B cell (primary cell): ENCODE data around the gene RNF17. TPM values are rescaled to one million over a fixed set of nuclear protein-coding genes. Genes with fewer than 3 reads are reported as not detected.
A peak's percentile ranks its signal among the peaks of the same experiment; 100 is the strongest.
"Not testable (repeated sequence)": the region's sequence is repeated elsewhere in the genome, so short reads cannot be mapped to it uniquely, and the experiment has no call there.

Experiments used
- ATAC-seq: fragments of 200-7000 bp; cut with Tn5 transposase; one replicate; pipeline ENCODE4 v1.10.0; 2021; ENCODE audit warnings: low read depth, mild to moderate bottlenecking, moderate number of reproducible peaks, moderate library complexity
- CTCF ChIA-PET: fragments of 350-600 bp; sonication (Branson Sonifier 250); formaldehyde crosslinking; loops from one replicate; lab custom pipeline; 2021; ENCODE audit warnings: antibody characterized with exemption, inconsistent platforms; lab: Charles Lee
- POLR2A ChIA-PET: fragments of 350-600 bp; sonication (Branson Sonifier 250); formaldehyde crosslinking; loops from one replicate; lab custom pipeline; 2021; ENCODE audit warnings: antibody characterized with exemption; lab: Charles Lee
- DNase-seq: peaks from one replicate; pipeline ENCODE4 v3.0.0; 2013
- H2AFZ ChIP-seq: 2 replicates; pipeline ENCODE4 v1.6.1; 2012; ENCODE audit warnings: mild to moderate bottlenecking, low read depth, low read length; ENCODE audit not compliant: insufficient read depth, poor library complexity, severe bottlenecking
- H3K27ac ChIP-seq, 2 donors: 1 replicate in 1 of 2; 2 replicates in 1 of 2; pipeline ENCODE4 v1.5.1; 2012 to 2013; ENCODE audit warnings: low read length in 2 of 2, mild to moderate bottlenecking in 2 of 2, moderate library complexity in 1 of 2
- H3K27me3 ChIP-seq, 4 experiments: fragments of 200-600 bp in 1 of 4; sonication (generic) in 1 of 4; replicated peaks in 1 of 4; 1 replicate in 2 of 4; 2 replicates in 2 of 4; pipeline versions ENCODE4 v1.6.1 to v1.7.0; 2013 to 2016; ENCODE audit warnings: low read length in 3 of 4, mild to moderate bottlenecking in 2 of 4, mixed read lengths in 1 of 4, moderate library complexity in 1 of 4; ENCODE audit not compliant: insufficient read depth in 4 of 4, control insufficient read depth in 3 of 4; ENCODE audit errors: control extremely low read depth in 1 of 4
- H3K36me3 ChIP-seq, 2 experiments: replicated peaks in 1 of 2; 1 replicate in 1 of 2; 2 replicates in 1 of 2; pipeline versions ENCODE4 v1.6.1 to v1.7.1; 2013; ENCODE audit warnings: low read length in 1 of 2; ENCODE audit not compliant: insufficient read depth in 2 of 2, control insufficient read depth in 1 of 2; ENCODE audit errors: control extremely low read depth in 1 of 2, extremely low read depth in 1 of 2
- H3K4me1 ChIP-seq, 2 donors: fragments of 200-600 bp in 1 of 2; sonication (generic) in 1 of 2; 1 replicate in 1 of 2; 2 replicates in 1 of 2; pipeline versions ENCODE4 v1.5.1 to v1.6.1; 2013 to 2017; ENCODE audit warnings: low read length in 2 of 2; ENCODE audit not compliant: control insufficient read depth in 2 of 2, insufficient read depth in 2 of 2
- H3K4me2 ChIP-seq: replicated peaks from 2 replicates; pipeline ENCODE3; 2012; ENCODE audit warnings: mild to moderate bottlenecking, low read depth, low read length; ENCODE audit not compliant: poor library complexity, severe bottlenecking
- H3K4me3 ChIP-seq, 5 experiments: fragments of 200-600 bp in 1 of 5; sonication (generic) in 1 of 5; 1 replicate in 3 of 5; 2 replicates in 2 of 5; pipeline versions ENCODE4 v1.5.1 to v1.7.0; 2011 to 2016; ENCODE audit warnings: low read length in 4 of 5, mild to moderate bottlenecking in 4 of 5, low read depth in 2 of 5, control low read depth in 1 of 5, moderate library complexity in 1 of 5; ENCODE audit not compliant: insufficient read depth in 1 of 5; ENCODE audit errors: control extremely low read depth in 1 of 5, extremely low read depth in 1 of 5
- H3K79me2 ChIP-seq: fragments of 200-600 bp; sonication (generic); one replicate; pipeline ENCODE4 v1.6.0; 2016; ENCODE audit warnings: low read length; ENCODE audit not compliant: control insufficient read depth, insufficient read depth
- H3K9ac ChIP-seq: fragments of 200-600 bp; sonication (generic); 2 replicates; pipeline ENCODE4 v1.6.1; 2017; ENCODE audit warnings: mild to moderate bottlenecking, low read length, moderate library complexity
- H3K9me3 ChIP-seq, 3 donors: one replicate each; pipeline versions ENCODE4 v1.6.1 to v1.7.1; 2013; ENCODE audit warnings: low read length in 2 of 3; ENCODE audit not compliant: control insufficient read depth in 2 of 3, insufficient read depth in 1 of 3; ENCODE audit errors: control extremely low read depth in 1 of 3
- H4K20me1 ChIP-seq: 2 replicates; pipeline ENCODE4 v1.6.0; 2012; ENCODE audit warnings: mild to moderate bottlenecking, low read length; ENCODE audit not compliant: insufficient read depth, control insufficient read depth, poor library complexity, severe bottlenecking
- H3K27ac Mint-ChIP-seq: one replicate; pipeline ENCODE4 v1.8.0; 2021; ENCODE audit warnings: mixed read lengths
- H3K27me3 Mint-ChIP-seq: one replicate; pipeline ENCODE4 v1.8.0; 2021; ENCODE audit warnings: mixed read lengths
- H3K4me1 Mint-ChIP-seq: one replicate; pipeline ENCODE4 v1.8.0; 2021; ENCODE audit warnings: mixed read lengths
- H3K4me3 Mint-ChIP-seq: one replicate; pipeline ENCODE4 v1.8.0; 2021; ENCODE audit warnings: mixed read lengths
- H3K9me3 Mint-ChIP-seq: one replicate; pipeline ENCODE4 v1.8.0; 2022; ENCODE audit warnings: mixed read lengths; ENCODE audit not compliant: insufficient read depth
- CTCF ChIP-seq: fragments of 200-600 bp; IDR thresholded peaks from one replicate; pipeline ENCODE4 v1.8.0; 2022; ENCODE audit warnings: antibody characterized with exemption, mild to moderate bottlenecking
- EZH2 ChIP-seq: IDR thresholded peaks from 2 replicates; pipeline ENCODE4 v1.6.1; 2012; ENCODE audit warnings: borderline replicate concordance, low read depth, mild to moderate bottlenecking, moderate library complexity, low read length; ENCODE audit not compliant: insufficient read depth, poor library complexity, severe bottlenecking
- WGBS: methylation state at CpG from one replicate; pipeline ENCODE4 v1.1.5; 2013; ENCODE audit warnings: missing lambda C conversion rate; ENCODE audit not compliant: insufficient coverage; 5-methylcytosine and 5-hydroxymethylcytosine counted together
- intact Hi-C: fragments of 100-400 bp; cut with micrococcal nuclease; formaldehyde crosslinking; loops from one replicate; pipeline ENCODE4 v1.10.0; 2022
- polyA plus RNA-seq: library from polyadenylated mRNA; depleted of rRNA; stranded (reverse); fragments of >200 nt; gene quantifications from 2 replicates; pipeline ENCODE4 v1.2.3, GENCODE V29; 2012
- total RNA-seq, 2 donors: library from RNA; stranded (reverse); fragments of 120-200 nt in 1 of 2; gene quantifications; 1 replicate in 1 of 2; 2 replicates in 1 of 2; pipeline versions ENCODE4 v1.2.3 to v1.2.4, GENCODE V29; 2013 to 2022

Gene RNF17
- total and polyA plus RNA-seq, 2 donors (not counting 1 experiment from before 2014, with no cell fraction given), result 0.12 TPM; not detected in 1

- Mint-ChIP-seq H3K4me1 (peaks cover 8% of the 10 kb centered on the region), H3K27me3 (peaks cover 12% of the 10 kb centered on the region), H3K4me3 (no peak overlapping the region), H3K27ac (no peak overlapping the region), H3K9me3 (peaks cover 12% of the 10 kb centered on the region)
- H3K4me3 ChIP-seq, result no peak overlapping the region
- peak; percentile 71 for DNase-seq
- H3K4me2 ChIP-seq, result no peak overlapping the region
- peaks cover 0 to 2% (median 1%) of the 10 kb centered on the region in 3 donors for H3K9me3 ChIP-seq
- no peaks in the 10 kb centered on the region for H3K79me2 ChIP-seq
- no peak overlapping the region for H2AFZ ChIP-seq
- H3K9ac ChIP-seq, result no peak overlapping the region
- H3K27me3 ChIP-seq, result no peaks in the 10 kb centered on the region
- peak; percentile 88 for ATAC-seq
- TF ChIP-seq EZH2 (no peak), CTCF (peak; percentile 69)
- no peak overlapping the region for H3K27ac ChIP-seq
- intact Hi-C loops, result loop anchor here (5.0 kb wide), 1 partner anchor 36 kb away; no protein-coding TSS in a partner anchor
- ChIA-PET CTCF (interaction anchor here (0.7 to 1.6 kb wide), 4 partner anchors 34 to 147 kb away, joined by 3 to 6 read pairs (median 4); no protein-coding TSS in a partner anchor), POLR2A (no interaction called here)
- H3K36me3 ChIP-seq, result no peaks in the 10 kb centered on the region
- no peaks in the 10 kb centered on the region for H4K20me1 ChIP-seq
- 64% methylated on average over 10 of the region's 24 CpGs for WGBS
- H3K4me1 ChIP-seq, result peaks cover 0 to 3% of the 10 kb centered on the region in 2 donors
Observed at GRCh38 chr13:24727731-24728601, 36.0 kb upstream of the RNF17 start.

DNA sequence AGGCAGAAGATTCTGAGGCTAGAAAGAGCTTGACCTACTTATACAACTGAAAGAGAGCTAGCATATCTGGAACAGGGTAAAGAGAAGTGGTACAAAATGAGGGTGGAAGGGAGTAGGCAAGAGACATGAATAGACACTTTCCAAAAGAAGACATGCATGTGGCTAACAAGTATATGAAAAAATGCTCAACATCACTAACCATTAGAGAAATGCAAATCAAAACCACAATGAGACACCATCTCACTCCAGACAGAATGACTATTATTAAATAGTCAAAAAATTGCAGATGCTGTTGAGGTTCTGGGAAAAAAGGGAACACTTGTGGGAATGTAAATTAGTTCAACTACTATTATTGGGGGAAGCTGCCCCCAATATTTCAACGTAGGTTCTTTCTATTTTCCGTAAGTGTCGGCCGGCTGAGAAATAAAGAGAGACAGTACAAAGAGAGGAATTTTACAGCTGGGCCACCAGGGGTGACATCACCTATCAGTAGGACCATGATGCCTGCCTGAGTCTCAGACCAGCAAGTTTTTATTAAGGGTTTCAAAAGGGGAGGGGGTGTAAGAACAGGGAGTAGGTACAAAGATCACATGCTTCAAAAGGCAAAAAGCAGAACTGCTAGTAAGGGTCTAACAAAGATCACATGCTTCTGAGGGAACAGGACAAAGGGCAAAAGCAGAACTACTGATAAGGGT lies 32.9 kb upstream of the RNF17 start:
- H3K9me3 ChIP-seq, H3K4me1 Mint-ChIP-seq, H3K27ac ChIP-seq, DNase-seq, H2AFZ ChIP-seq, H3K36me3 ChIP-seq, ATAC-seq, POLR2A ChIA-PET, H3K4me1 ChIP-seq, H3K27ac Mint-ChIP-seq, CTCF ChIA-PET, H3K27me3 ChIP-seq, H3K4me2 ChIP-seq, H3K27me3 Mint-ChIP-seq, H4K20me1 ChIP-seq, H3K4me3 ChIP-seq, intact Hi-C loops, H3K9ac ChIP-seq, H3K79me2 ChIP-seq: not testable (repeated sequence)
- H3K9me3 Mint-ChIP-seq, result peaks cover 12% of the 10 kb centered on the region
- WGBS, result 50% methylated on average over 3 of the region's 4 CpGs
- H3K4me3 Mint-ChIP-seq, result peak overlapping the region; percentile 24
